GM12873 (cell line): ENCODE data around the gene RBP5.

Source experiments
- CTCF ChIP-seq: IDR thresholded peaks from 2 replicates; pipeline ENCODE4 v1.5.1; 2012; ENCODE audit warnings: low read depth, mild to moderate bottlenecking, moderate library complexity, low read length, control low read depth; ENCODE audit not compliant: insufficient read depth; ENCODE audit errors: missing control alignments

Gene RBP5

GRCh38 chr12:7161811-7162210 lies 33.1 kb upstream of the RBP5 start:
- no peak for TF ChIP-seq CTCF

- TF ChIP-seq CTCF, result no peak
Measured at GRCh38 chr12:7161327-7161726, 32.6 kb upstream of the RBP5 start.

- TF ChIP-seq CTCF, result no peak
Measured at GRCh38 chr12:7160183-7160582, 31.5 kb upstream of the RBP5 start.

- TF ChIP-seq CTCF, result no peak
Measured at GRCh38 chr12:7158781-7159609, 30.3 kb upstream of the RBP5 start.

- TF ChIP-seq CTCF, result no peak
Measured at GRCh38 chr12:7157391-7157790, 28.7 kb upstream of the RBP5 start.

- TF ChIP-seq CTCF, result no peak
Measured at GRCh38 chr12:7156259-7157197, 27.8 kb upstream of the RBP5 start.

- no peak for TF ChIP-seq CTCF
Measured at GRCh38 chr12:7155471-7156034, 26.9 kb upstream of the RBP5 start.
